MCF 10A (cell line): Measurements from ENCODE around the gene SPSB1. TPM values are rescaled to one million over a fixed set of nuclear protein-coding genes. Genes with fewer than 3 reads are reported as not detected.

Experiments
- BruUV-seq: library from RNA; stranded (reverse); fragments of 400-500 nt; replicated peaks from 2 replicates; lab custom pipeline; 2021; lab: Mats Ljungman, UMichigan
- CTCF ChIA-PET: fragments of 300-600 bp; sonication (Branson Sonifier 250); formaldehyde crosslinking; extraction: SDS; loops from one replicate; lab custom pipeline; 2021; ENCODE audit warnings: antibody characterized with exemption, inconsistent platforms; lab: Yijun Ruan, JAX
- POLR2A ChIA-PET: fragments of 300-600, 350-650 bp; sonication (Branson Sonifier 250); formaldehyde crosslinking; extraction: SDS; loops from one replicate; lab custom pipeline; 2020; ENCODE audit warnings: antibody characterized with exemption, inconsistent platforms; lab: Yijun Ruan, JAX
- DNase-seq: peaks from one replicate; pipeline ENCODE4 v3.0.0-alpha.2; 2018; ENCODE audit not compliant: unreplicated experiment
- H3K27ac Mint-ChIP-seq: one replicate; pipeline ENCODE4 v1.8.0; 2022; ENCODE audit warnings: mild to moderate bottlenecking, low read depth, mixed read lengths; ENCODE audit not compliant: unreplicated experiment
- H3K27me3 Mint-ChIP-seq: one replicate; pipeline ENCODE4 v1.8.0; 2022; ENCODE audit warnings: mixed read lengths; ENCODE audit not compliant: insufficient read depth, unreplicated experiment
- H3K36me3 Mint-ChIP-seq: one replicate; pipeline ENCODE4 v1.8.0; 2022; ENCODE audit warnings: mild to moderate bottlenecking, moderate library complexity, mixed read lengths; ENCODE audit not compliant: insufficient read depth, unreplicated experiment
- H3K4me1 Mint-ChIP-seq: one replicate; pipeline ENCODE4 v1.8.0; 2022; ENCODE audit warnings: mixed read lengths; ENCODE audit not compliant: insufficient read depth, unreplicated experiment
- H3K4me3 Mint-ChIP-seq: one replicate; pipeline ENCODE4 v1.8.0; 2022; ENCODE audit warnings: mild to moderate bottlenecking, moderate library complexity, mixed read lengths; ENCODE audit not compliant: unreplicated experiment
- H3K9me3 Mint-ChIP-seq: one replicate; pipeline ENCODE4 v1.8.0; 2022; ENCODE audit warnings: mixed read lengths; ENCODE audit not compliant: unreplicated experiment
- CTCF ChIP-seq: fragments of 200-600 bp; IDR thresholded peaks from one replicate; pipeline ENCODE4 v1.8.0; 2022; ENCODE audit warnings: antibody characterized with exemption, mild to moderate bottlenecking; ENCODE audit not compliant: unreplicated experiment
- intact Hi-C: fragments of 100-400 bp; cut with micrococcal nuclease; formaldehyde crosslinking; loops from 2 replicates; pipeline ENCODE4 v1.14.1; 2022
- total RNA-seq: library from RNA; stranded (reverse); gene quantifications from 2 replicates; pipeline ENCODE4 v1.2.3, GENCODE V29; 2022

SPSB1 gene
- total RNA-seq, 1 experiment from 2014 or later: 8.2 TPM

- Mint-ChIP-seq H3K4me3 (no peak overlapping the region), H3K9me3 (no peaks in the 10 kb centered on the region), H3K36me3 (no peaks in the 10 kb centered on the region), H3K27ac (peak overlapping the region; percentile 33), H3K27me3 (no peaks in the 10 kb centered on the region), H3K4me1 (no peaks in the 10 kb centered on the region)
- CTCF ChIA-PET: interaction anchor here (0.5 to 2.7 kb wide), 23 partner anchors 9 to 685 kb away, joined by 3 to 22 read pairs (median 3); no protein-coding TSS in a partner anchor
- intact Hi-C loops: loop anchor here (1.0 to 10.0 kb wide), 6 partner anchors 23 to 201 kb away; no protein-coding TSS in a partner anchor
- peak; percentile 89 for DNase-seq
- no peak for TF ChIP-seq CTCF
- POLR2A ChIA-PET: interaction anchor here (0.5 to 4.4 kb wide), 30 partner anchors 8 to 1505 kb away, joined by 3 to 32 read pairs (median 4); partner anchors contain the start of gene SLC25A33
- BruUV-seq: no TSS peak
These were observed 2.8 kb upstream of the SPSB1 start for GRCh38 chr1:9289711-9290485.

- no peaks in the 10 kb centered on the region for H3K4me1 Mint-ChIP-seq
- BruUV-seq: no TSS peak
- H3K27ac Mint-ChIP-seq: no peak overlapping the region
- POLR2A ChIA-PET: interaction anchor here (0.6 to 4.4 kb wide), 7 partner anchors 15 to 199 kb away, joined by 3 to 32 read pairs (median 4); no protein-coding TSS in a partner anchor
- DNase-seq: peak; percentile 45
- H3K9me3 Mint-ChIP-seq: no peaks in the 10 kb centered on the region
- no peak for TF ChIP-seq CTCF
- H3K4me3 Mint-ChIP-seq: peak overlapping the region; percentile 60
- CTCF ChIA-PET: interaction anchor here (0.5 to 2.7 kb wide), 9 partner anchors 53 to 342 kb away, joined by 3 to 10 read pairs (median 3); no protein-coding TSS in a partner anchor
- no peaks in the 10 kb centered on the region for H3K36me3 Mint-ChIP-seq
- intact Hi-C loops: loop anchor here (5.0 to 10.0 kb wide), 2 partner anchors 63 to 180 kb away; no protein-coding TSS in a partner anchor
- H3K27me3 Mint-ChIP-seq: no peaks in the 10 kb centered on the region
These were observed 757 bp upstream of the SPSB1 start for GRCh38 chr1:9291914-9292360.

- Mint-ChIP-seq H3K4me1 (no peaks in the 10 kb centered on the region), H3K4me3 (no peak overlapping the region), H3K9me3 (no peaks in the 10 kb centered on the region), H3K27me3 (no peaks in the 10 kb centered on the region), H3K36me3 (no peaks in the 10 kb centered on the region), H3K27ac (no peak overlapping the region)
- intact Hi-C loops: loop anchor here (5.0 to 10.0 kb wide), 2 partner anchors 62 to 179 kb away; no protein-coding TSS in a partner anchor
- ChIA-PET POLR2A (no interaction called here), CTCF (no interaction called here)
- BruUV-seq: no TSS peak
- DNase-seq: no peak
- no peak for TF ChIP-seq CTCF
These were observed 493 bp downstream of the SPSB1 start for GRCh38 chr1:9293241-9293532.
